Mucosa of stomach (tissue), 1 donor: ENCODE measurements around the gene TMEM163.
"Not testable (repeated sequence)": the region's sequence is repeated elsewhere in the genome, so short reads cannot be mapped to it uniquely, and the experiment has no call there.

Experiments
- H3K27me3 ChIP-seq: one replicate; pipeline ENCODE4 v1.7.0; 2013; ENCODE audit warnings: mild to moderate bottlenecking, low read length; ENCODE audit not compliant: control insufficient read depth, insufficient read depth
- H3K36me3 ChIP-seq: one replicate; pipeline ENCODE4 v1.7.0; 2013; ENCODE audit warnings: low read length; ENCODE audit not compliant: control insufficient read depth, insufficient read depth
- H3K4me1 ChIP-seq: one replicate; pipeline ENCODE4 v1.7.0; 2013; ENCODE audit warnings: mild to moderate bottlenecking, low read length; ENCODE audit not compliant: control insufficient read depth, insufficient read depth
- H3K4me3 ChIP-seq: one replicate; pipeline ENCODE4 v1.7.0; 2013; ENCODE audit warnings: low read length
- H3K9ac ChIP-seq: one replicate; pipeline ENCODE4 v1.7.0; 2013; ENCODE audit warnings: mild to moderate bottlenecking, low read length, moderate library complexity
- H3K9me3 ChIP-seq: one replicate; pipeline ENCODE4 v1.7.0; 2013; ENCODE audit warnings: mild to moderate bottlenecking, low read length, moderate library complexity; ENCODE audit not compliant: control insufficient read depth
- donor health status: Pancreatic carcinoma.

Gene TMEM163

DNA sequence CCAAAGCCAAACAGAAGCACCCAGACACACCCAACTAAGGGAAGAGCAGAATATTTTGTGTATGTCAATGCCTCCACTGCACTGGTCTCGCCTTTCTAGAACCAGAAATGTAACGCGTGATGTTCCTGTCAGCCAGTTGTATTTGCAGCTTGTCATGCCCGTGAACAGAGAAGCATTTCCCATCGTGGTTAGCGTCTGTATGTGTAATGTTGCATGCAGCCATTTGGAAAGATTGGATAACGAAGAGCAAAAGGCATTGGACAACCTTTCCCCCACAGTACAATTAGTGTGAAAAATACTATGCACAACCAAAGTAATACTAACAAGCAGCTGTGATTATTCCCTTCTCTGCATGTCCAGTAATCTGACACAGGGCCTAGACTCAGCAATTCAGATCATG is 140.5 kb downstream of the TMEM163 start:
- peaks cover 5% of the 10 kb centered on the region for H3K4me1 ChIP-seq
- no peak overlapping the region for H3K4me3 ChIP-seq
- H3K9ac ChIP-seq, result no peak overlapping the region
- no peaks in the 10 kb centered on the region for H3K27me3 ChIP-seq
- H3K9me3 ChIP-seq, result no peaks in the 10 kb centered on the region
- no peaks in the 10 kb centered on the region for H3K36me3 ChIP-seq

DNA sequence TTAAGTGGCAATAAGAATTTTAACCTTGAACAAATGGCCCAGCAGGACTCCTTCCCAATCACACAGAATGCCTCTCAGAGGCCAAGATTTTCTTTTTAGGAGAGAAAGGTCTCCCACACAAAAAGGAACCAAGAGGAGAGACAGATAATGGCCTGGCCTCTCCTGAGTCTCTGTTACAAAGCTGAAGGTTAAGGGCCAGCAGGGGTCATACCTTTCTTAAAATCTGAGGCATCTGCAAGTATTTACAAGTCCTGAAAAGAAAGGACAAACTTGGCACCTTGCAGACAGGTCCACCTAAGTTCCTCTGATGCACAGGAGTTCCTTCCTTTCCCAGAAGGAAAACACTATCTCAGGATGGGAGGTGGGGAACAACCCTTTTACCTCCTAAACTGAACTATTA is 142.3 kb downstream of the TMEM163 start:
- Histone ChIP-seq H3K27me3 (no peaks in the 10 kb centered on the region), H3K4me1 (no peaks in the 10 kb centered on the region), H3K4me3 (no peak overlapping the region)

DNA sequence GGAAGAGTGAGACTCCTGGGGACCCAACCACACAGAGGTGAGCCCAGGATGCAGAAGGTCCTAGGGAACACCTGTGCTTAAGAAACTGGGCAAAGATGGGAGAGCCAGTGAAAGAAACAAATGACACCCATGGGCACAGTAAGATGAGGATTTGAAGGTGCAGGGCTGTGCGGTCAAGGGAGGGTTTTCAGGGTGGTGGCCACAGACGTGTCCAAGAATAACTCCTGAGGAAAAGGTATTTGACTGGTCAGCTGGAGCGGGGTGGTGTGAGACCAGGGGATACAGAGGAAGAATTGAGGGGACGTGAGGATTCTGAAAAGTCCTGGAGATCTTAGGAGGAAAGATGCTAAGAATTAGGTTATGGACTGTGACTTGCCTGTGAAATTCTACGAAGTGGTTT is 142.9 kb downstream of the TMEM163 start:
- H3K9me3 ChIP-seq, result no peaks in the 10 kb centered on the region
- H3K9ac ChIP-seq, result no peak overlapping the region
- H3K27me3 ChIP-seq, result no peaks in the 10 kb centered on the region
- H3K4me1 ChIP-seq, result no peaks in the 10 kb centered on the region
- no peaks in the 10 kb centered on the region for H3K36me3 ChIP-seq
- no peak overlapping the region for H3K4me3 ChIP-seq

More for the DNA sequence above, 142.3 kb downstream of the TMEM163 start:
- no peaks in the 10 kb centered on the region for H3K36me3 ChIP-seq
- H3K9me3 ChIP-seq, result no peaks in the 10 kb centered on the region
- H3K9ac ChIP-seq, result no peak overlapping the region

DNA sequence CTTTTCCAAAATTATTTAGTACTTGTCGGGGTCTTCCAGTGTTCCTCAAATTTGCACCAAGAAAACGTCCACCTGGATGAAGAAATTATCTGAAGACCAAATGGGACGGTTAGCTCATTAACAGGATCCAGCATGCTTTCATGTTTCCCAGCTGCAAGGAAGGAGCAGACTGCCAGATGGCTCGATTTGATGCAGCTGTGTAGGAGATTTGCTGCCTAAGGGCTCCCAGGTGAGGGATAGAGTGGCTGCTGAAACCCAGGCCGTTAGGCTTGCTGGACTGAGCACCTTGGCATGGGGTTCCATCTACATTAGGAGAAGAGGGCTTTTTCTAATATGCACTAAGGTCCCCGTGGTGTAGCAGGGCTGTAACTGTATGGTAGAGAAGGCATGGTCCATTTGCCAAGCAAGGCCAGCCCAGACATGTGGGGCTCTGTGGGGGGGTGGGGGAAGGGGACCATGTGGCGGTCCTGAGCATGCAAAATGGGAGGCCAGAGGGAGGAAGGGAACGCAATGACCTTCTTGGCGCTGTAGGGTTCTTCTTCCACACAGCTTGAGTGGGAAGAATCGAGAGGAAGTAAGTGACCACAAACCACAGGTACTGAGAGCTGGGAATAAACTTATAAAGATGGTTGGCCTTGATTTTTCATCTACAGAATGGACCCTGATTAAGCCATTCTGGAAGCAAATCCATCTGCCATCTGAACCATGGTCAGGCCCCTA is 144.0 kb downstream of the TMEM163 start:
- no peaks in the 10 kb centered on the region for H3K36me3 ChIP-seq
- H3K27me3 ChIP-seq, result no peaks in the 10 kb centered on the region
- H3K4me1 ChIP-seq, result no peaks in the 10 kb centered on the region
- no peak overlapping the region for H3K4me3 ChIP-seq
- no peak overlapping the region for H3K9ac ChIP-seq
- H3K9me3 ChIP-seq, result no peaks in the 10 kb centered on the region

DNA sequence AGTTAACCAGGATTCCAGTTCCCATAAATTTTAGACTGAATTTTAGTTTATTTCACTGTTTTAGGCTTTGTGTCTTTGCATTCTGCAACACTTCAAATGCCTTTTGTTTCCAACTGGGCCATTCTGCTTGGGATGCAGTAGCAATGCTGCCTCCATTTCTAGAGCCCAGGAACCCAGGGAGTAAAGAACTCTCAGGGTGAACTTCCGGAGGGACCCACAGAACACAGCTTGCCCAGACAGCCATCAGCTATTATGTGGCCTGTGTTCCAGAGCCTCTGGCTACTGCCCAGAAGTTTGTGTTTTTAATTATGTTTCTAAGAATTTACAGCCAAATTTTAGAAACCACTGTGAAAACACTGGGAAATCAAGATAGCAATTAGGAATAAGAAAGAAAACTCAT is 145.1 kb downstream of the TMEM163 start:
- Histone ChIP-seq H3K4me1 (no peaks in the 10 kb centered on the region), H3K4me3 (no peak overlapping the region), H3K36me3 (no peaks in the 10 kb centered on the region), H3K27me3 (no peaks in the 10 kb centered on the region), H3K9me3 (no peaks in the 10 kb centered on the region), H3K9ac (no peak overlapping the region)

DNA sequence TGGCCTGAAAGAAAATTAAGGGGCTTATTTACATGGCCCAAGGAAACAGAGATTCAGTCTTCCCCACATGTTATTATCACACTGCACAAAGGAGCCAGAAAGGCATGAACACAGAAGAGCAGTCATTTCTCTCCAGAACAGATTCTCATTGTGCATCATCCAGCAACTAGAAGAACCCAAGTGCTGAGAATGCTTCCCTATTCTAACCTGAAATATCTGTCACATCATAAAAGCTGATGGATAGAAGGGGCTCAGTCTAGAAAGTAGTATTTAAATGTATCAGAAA is 145.8 kb downstream of the TMEM163 start:
- no peak overlapping the region for H3K4me3 ChIP-seq
- no peaks in the 10 kb centered on the region for H3K4me1 ChIP-seq
- no peak overlapping the region for H3K9ac ChIP-seq
- no peaks in the 10 kb centered on the region for H3K36me3 ChIP-seq
- no peaks in the 10 kb centered on the region for H3K9me3 ChIP-seq
- no peaks in the 10 kb centered on the region for H3K27me3 ChIP-seq

DNA sequence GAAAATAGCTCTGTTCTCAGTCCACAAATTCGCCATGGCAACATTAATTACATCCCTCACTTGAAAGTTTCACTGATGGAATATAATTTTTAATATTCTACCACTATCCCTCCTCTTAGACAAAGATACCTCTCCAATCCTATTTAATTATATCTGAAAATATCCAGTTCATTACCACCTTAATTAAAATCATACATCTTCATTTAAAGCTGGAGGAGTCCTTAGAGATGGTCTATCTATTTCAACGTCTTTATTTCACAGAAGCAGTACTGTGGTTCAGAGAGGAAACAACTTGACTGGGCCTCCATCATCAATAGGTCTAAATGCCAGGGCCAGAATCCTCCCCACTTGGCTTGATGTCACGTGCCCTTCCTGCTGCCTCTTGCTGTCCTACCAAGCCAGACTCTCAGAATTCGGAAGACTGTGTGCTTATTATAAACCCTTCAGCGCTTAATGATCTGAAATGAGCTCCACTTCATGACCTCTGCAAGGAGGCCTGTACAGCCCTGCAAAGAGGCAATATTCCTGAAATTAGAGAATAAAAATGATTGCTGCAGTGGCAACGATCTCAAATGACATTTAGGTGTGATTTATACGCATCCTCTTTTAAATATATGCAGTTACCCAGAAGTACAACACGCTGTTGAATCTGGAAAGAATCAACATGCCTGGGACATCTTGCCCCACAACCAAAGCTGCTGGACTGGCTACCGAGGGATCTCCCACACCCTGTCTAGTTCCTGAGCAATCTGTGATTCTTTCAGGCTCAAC is 146.3 kb downstream of the TMEM163 start:
- Histone ChIP-seq H3K27me3 (no peaks in the 10 kb centered on the region), H3K36me3 (no peaks in the 10 kb centered on the region), H3K4me3 (no peak overlapping the region)

DNA sequence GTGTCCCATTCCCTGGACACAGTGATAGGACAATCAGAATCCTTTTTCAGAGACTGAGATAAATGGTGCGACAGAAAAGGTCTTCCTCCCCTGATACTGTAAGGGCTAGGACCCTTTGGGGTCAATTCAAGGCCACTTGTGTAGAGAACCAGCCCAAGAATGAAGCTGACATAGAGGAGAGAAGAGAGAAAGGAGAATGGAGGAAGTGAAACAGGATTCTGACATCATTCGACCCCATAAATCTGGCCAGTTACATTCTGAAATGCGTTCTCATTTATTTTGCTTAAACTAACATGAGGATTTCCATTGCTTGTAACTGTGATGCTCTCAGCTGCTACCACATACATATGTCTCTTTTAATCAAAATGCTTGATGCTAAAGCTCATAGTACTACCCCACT is 148.1 kb downstream of the TMEM163 start:
- Histone ChIP-seq H3K36me3 (no peaks in the 10 kb centered on the region), H3K9me3 (no peaks in the 10 kb centered on the region), H3K4me1 (no peaks in the 10 kb centered on the region), H3K27me3 (no peaks in the 10 kb centered on the region), H3K9ac (no peak overlapping the region), H3K4me3 (no peak overlapping the region)

More for the DNA sequence above, 146.3 kb downstream of the TMEM163 start:
- Histone ChIP-seq H3K4me1 (no peaks in the 10 kb centered on the region), H3K9ac (no peak overlapping the region), H3K9me3 (no peaks in the 10 kb centered on the region)

DNA sequence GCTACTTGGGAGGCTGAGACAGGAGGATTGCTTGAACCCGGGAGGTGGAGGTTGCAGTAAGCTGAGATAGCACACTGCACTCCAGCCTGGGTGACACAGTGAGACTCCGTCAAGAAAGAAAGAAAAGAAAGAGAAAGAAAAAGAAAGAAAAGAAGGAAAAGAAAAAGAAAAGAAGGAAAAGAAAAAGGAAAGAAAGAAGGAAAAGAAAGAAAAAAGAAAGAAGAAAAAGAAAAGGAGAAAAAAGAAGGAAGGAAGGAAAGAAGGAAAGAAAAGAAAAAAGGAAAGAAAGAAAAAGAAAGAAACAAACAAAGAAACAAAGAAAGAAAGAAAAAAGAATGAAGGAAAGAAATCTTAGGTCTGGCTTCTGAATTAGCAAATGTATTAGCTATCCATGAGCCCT is 150.4 kb downstream of the TMEM163 start:
- Histone ChIP-seq H3K4me1 (no peaks in the 10 kb centered on the region), H3K4me3 (no peak overlapping the region), H3K36me3 (no peaks in the 10 kb centered on the region), H3K9me3 (no peaks in the 10 kb centered on the region), H3K9ac (no peak overlapping the region), H3K27me3 (no peaks in the 10 kb centered on the region)

DNA sequence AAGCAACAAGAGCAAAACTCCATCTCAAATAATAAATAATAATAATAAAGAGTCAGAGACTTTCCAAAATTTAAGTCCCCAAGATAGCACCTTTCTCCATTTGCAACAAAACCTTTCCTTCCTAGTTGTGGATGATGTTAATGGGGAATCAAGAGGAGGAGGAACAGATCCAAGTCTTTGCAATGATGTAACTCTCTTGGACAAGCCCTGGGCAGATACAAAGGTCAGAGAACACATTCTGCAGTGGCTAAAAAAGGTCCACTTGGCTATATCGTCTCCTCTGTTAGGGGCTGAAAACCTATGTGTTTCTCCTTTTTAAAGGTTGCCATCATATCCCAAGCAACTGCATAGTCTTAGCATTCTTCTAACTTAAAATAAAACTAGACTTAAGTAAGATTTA is 151.1 kb downstream of the TMEM163 start:
- Histone ChIP-seq H3K9ac (no peak overlapping the region), H3K4me1 (no peaks in the 10 kb centered on the region), H3K4me3 (no peak overlapping the region), H3K27me3 (no peaks in the 10 kb centered on the region), H3K36me3 (no peaks in the 10 kb centered on the region), H3K9me3 (no peaks in the 10 kb centered on the region)

DNA sequence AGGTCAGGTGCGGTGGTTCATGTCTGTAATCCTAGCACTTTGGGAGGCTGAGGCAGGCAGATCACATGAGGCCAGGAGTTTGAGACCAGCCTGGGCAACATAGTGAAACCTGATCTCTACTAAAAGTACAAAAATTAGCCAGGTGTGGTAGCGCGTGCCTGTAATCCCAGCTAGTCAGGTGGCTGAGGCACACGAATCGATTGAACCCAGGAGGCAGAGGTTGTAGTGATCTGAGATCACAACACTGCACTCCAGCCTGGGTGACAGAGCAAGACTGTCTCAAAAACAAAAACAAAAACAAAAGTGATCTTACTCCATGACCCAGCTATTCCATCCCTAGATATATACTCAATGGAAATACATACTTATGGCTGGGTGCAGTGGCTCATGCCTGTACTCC is 153.8 kb downstream of the TMEM163 start:
- not testable (repeated sequence) for H3K9me3 ChIP-seq, H3K27me3 ChIP-seq, H3K4me3 ChIP-seq, H3K36me3 ChIP-seq, H3K4me1 ChIP-seq, H3K9ac ChIP-seq

DNA sequence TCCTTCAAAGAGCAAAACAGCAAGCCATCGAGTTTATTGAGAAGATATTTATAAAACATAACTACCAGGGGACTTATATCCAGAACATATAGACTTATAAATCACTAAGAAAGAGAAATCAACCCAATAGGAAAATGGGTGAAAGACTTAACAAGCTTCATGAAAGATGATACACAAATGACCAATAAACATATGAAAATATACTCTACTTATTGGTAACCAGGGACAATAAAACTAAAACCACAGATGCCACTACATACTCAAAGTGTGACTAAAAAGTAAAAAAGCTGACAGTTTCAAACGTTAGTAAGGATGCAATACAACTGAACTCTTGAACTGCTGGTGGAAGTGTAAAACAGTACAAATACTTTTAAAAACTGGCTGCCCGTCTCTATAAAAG is 154.3 kb downstream of the TMEM163 start:
- no peaks in the 10 kb centered on the region for H3K27me3 ChIP-seq
- no peaks in the 10 kb centered on the region for H3K36me3 ChIP-seq
- H3K4me1 ChIP-seq, result no peaks in the 10 kb centered on the region

More for the DNA sequence above, 154.3 kb downstream of the TMEM163 start:
- Histone ChIP-seq H3K9ac (no peak overlapping the region), H3K4me3 (no peak overlapping the region), H3K9me3 (no peaks in the 10 kb centered on the region)
